GM18868 (cell line): ENCODE data around the gene M1AP.

Experiments
- ATAC-seq: cut with Tn5 transposase; IDR thresholded peaks from one replicate; pipeline ENCODE4 v1.9.1; 2021; ENCODE audit warnings: mild to moderate bottlenecking, moderate library complexity; ENCODE audit not compliant: unreplicated experiment

M1AP gene

DNA sequence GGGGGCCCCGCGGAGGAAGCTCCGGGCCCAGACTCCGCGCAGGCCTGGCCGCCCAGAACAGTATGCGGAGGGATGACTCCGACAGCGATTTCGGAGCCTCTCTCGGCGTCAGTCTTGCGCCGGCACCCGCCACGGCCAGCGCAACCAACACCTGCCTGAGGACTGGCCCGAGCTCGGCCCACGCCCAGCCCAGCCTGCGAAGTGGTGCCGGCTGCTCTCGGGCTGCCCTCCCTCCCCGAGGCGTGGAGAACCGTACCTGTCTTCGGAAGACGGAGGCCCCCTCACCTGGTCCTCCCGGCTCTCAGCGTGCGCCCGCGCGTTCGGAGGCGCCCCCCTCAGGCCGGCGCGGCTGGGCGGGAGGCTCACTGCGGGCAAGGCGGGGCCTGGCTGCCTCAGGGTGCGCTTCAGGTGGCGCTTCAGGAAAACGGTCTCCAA, at the start of gene M1AP:
Gene M1AP (minus strand): TSS at position 322 of the 435 bp plus-strand sequence. CDS start 8,055 bp downstream, outside the sequence.
- no peak for ATAC-seq

DNA sequence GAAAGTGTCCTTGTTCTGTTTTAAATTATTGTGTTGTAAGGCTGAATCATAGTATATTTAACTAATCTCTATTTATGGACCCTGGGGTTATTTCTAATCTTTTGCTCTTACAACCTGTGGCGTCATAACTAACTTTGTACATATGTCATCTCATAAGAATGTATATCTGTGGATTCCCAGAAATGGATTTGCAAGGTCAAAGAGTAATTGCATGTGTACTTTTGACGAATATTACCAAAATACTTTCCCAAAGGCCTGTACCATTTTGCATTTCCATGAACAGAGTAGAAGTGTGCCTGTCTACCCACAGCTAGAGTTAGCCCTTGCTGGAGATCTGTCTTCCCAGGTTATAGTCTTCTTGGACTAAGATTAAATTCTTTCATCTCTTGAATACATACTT, 48.7 kb upstream of the M1AP start:
- ATAC-seq = no peak

- ATAC-seq = no peak
Measured at GRCh38 chr2:74695663-74696062, 47.5 kb upstream of the M1AP start.

DNA sequence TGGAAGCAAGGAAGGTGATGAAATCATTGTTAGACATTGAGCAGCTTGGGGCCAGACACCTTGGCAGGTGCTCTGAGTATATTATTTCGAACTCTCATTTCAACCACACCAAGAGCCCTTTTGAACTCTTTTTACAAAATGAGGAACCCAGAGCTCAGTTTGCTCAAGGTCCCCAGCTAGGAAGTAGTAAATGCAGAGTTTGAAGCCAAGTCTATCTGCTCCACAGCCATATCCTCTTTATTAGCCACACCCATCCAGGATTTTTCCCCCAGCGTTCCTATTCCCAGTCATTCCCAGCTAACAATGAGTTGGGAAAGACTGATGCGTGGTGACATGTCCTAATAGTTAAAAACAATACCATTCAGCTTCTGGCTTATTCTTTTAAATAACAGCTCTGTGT, 46.2 kb upstream of the M1AP start:
- ATAC-seq = no peak

DNA sequence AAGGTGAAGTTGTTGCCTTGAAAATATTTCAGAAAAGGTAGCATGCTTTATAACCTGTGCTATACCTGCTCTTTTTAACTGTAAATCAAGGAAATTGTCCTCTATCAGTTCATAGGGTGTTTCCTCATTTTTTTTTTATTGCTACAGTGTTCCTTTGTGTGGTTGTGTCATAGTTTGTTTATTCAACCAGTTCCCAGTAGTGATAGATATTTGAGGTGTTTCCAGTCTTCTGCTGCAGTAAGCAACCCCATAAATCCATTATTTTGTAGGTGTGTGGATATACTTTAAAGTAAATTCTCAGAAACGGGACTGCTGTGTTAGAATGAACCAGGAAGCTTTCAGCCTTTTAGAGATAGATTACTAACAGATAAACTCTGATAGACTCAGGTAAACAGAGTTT, 45.5 kb upstream of the M1AP start:
- ATAC-seq = no peak

GRCh38 chr2:74693213-74693612, 45.1 kb upstream of the M1AP start:
- ATAC-seq = no peak

GRCh38 chr2:74691929-74692328, 43.8 kb upstream of the M1AP start:
- ATAC-seq = no peak

DNA sequence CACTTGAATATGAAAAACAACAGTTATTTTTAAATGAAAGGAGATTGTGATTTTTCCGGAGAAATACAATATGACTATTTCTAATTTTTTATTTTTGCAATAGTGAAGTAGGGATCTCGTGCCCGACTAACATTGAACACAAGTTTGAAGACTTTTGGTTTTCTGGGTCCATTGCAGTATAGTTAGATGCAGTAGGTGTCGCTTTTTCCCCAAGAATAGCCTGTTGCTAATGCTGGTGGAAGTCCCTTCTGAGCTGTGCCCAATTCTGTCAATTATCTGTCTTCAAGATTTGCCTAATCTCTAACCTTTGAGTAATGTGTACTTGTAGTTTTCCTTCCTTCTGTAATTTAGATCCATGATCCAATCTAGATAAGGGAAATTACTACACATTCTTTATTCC, 42.4 kb upstream of the M1AP start:
- peak; percentile 75 for ATAC-seq

DNA sequence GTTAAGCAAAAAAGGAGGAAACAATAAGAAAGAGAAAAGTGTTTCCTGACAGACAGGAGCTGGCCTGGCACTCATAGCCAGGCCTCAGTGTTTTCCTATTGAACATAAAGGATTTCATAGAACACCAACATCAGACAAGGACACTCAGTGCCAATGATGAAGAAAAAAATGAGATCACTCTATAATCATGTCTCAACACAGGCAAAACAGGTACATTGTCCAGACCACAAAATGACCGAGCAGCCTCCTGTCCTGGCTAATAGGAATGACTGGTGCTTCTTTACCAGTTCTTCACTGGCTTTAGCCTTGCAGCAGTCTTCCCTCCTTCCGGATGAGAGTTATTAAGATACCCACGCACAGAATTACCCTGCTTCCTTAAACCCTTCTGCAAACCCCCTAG, 41.5 kb upstream of the M1AP start:
- no peak for ATAC-seq

DNA sequence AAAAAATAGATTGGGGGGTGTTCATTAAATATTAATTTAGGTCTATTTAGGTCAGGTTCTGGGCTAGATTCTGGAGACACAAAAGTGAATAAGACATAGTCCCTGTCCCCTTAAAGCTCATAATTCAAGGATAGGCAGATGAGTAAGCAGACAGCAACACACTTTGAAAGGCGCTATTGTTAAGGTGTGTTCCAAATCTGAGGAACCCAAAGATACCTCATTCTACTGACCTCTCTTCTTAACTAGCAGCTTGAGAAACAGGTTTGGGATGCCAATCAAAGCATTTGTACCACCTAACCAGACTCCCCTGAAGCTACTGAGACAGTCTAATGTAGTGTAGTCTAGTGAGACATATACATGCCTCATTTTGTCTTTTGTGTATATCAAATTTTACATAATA, 40.8 kb upstream of the M1AP start:
- no peak for ATAC-seq

- no peak for ATAC-seq
Measured at GRCh38 chr2:74685408-74685807, 37.3 kb upstream of the M1AP start.

GRCh38 chr2:74682501-74682900, 34.4 kb upstream of the M1AP start:
- ATAC-seq = no peak

DNA sequence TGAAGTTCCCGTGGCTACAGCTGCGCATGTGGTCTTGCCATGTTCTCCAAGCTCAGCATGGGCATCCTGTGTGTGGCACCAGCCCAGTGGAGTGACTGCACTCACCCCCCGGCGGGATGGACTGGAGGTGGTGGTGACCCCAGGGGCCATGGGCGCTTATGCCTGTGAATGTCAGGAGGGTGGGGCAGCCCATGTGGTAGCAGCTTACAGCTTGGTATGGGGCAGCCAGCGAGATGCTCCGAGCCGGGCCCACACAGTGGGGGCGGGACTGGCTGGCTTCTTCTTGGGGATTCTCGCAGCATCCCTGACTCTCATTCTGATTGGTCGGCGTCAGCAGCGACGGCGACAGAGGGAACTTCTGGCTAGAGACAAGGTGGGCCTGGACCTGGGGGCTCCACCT, 31.5 kb upstream of the M1AP start:
- ATAC-seq = no peak

- ATAC-seq = no peak
Measured at GRCh38 chr2:74676331-74676730, 28.2 kb upstream of the M1AP start.

- no peak for ATAC-seq
Measured at GRCh38 chr2:74675090-74675489, 27.0 kb upstream of the M1AP start.

DNA sequence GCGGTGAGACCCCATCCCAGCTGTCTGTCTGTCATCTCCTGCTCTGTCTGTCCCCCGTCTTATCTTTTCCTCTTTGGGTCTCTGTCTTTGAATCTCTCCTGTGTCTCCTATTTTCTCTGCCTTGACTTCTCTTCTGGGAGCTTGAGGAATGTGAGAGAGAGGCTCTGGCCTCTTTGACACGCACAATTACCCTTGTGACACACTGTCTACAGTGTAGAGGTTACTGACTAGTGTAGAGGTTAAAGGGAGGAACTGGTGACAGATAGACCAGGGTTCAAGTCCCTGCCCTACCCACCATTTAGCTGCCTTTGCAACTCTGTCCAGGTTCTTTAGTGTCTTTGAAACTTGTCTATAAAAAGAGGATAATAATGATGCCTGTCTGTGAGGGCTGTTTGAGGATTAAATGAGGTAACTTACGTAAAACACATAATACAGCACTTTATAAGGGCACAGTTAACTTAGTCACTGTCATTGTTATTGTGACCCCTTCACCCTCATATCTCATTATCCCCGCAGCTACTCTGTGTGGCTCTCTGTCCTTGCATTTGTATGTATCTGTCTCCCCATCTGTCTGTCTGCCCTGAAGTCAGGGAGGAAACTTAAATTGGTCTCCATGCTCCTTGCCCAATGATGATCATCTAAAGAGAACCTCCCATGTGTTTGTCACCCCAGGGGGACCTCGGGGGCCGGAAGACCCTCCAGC, 25.8 kb upstream of the M1AP start:
- ATAC-seq = no peak

GRCh38 chr2:74671479-74671878, 23.3 kb upstream of the M1AP start:
- no peak for ATAC-seq

DNA sequence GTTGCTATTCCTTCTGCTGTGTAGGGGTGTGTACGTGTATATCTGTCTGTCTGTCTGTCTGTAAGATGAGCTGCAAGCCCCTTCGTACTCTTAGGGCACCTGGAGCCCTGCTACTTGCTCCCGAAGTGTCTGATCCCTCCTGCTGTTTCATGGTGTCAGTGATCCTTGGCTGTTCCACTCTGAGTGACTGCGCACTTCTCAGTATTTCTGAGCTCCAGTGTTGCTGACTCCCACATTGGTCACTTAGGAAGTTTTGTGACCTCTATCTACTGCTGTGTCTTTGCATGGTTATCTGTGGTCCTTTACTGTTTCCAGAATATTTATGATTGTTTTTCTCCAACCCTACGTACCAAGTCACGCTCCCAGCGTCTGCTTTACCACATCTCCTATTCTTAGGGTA, 22.1 kb upstream of the M1AP start:
- no peak for ATAC-seq

GRCh38 chr2:74668087-74668486, 20.0 kb upstream of the M1AP start:
- ATAC-seq = no peak

DNA sequence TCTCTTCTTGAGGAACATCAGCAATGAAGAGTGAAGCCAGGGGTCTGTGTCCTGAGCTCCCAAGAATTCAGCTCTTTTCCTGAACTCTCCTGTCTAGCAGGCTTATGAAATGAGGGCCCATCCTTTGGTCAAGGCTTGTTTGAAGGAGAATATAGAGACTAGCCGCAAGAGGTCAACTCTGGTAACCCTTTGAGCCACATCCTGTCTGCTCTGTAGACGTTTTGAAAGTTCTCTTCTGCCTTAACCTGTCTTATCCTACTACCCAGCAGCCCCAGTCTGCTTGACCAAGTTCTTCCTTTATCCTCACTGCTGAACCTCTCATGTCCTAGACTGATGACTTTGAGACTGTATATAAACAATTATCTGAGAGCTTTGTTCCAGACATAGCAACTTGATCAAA, 11.3 kb upstream of the M1AP start:
- ATAC-seq = no peak

DNA sequence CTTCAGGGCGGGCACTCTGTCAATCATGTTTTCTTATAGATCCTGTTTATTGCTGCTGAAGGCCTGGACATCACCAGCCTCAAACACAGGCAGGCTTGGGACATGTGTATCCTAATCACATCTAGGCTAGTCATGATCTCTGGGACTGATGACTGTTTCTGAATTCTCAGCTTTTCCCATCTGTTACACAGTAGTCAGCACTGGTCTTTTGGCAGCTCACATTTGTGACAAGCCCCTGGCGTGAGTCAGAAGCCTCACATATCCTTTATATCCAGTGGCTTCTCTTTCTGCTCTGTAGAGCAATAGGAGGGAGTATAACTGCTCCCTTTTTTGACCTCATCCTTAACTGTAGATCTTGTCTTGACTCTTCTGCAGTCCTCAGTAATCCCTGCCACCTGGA, 10.4 kb upstream of the M1AP start:
- ATAC-seq = no peak

- no peak for ATAC-seq
Measured at GRCh38 chr2:74655579-74655978, 7.4 kb upstream of the M1AP start.
